Thyroid gland (tissue), 4 donors: ENCODE data around the gene FOXP1. TPM values are rescaled to one million over a fixed set of nuclear protein-coding genes. Genes with fewer than 3 reads are reported as not detected.

Experiments
- DNase-seq, 2 donors: peaks; one replicate each; pipeline ENCODE4 v3.0.0-alpha.2; 2019
- H3K27ac ChIP-seq, 3 donors: fragments of 200-600 bp; sonication (generic); 1 replicate in 2 of 3; 2 replicates in 1 of 3; pipeline ENCODE4 v1.5.1; 2016 to 2019; ENCODE audit warnings: mild to moderate bottlenecking in 1 of 3, moderate library complexity in 1 of 3
- H3K27me3 ChIP-seq: fragments of 200-600 bp; sonication (generic); one replicate; pipeline ENCODE4 v1.5.1; 2019
- H3K36me3 ChIP-seq, 2 donors: fragments of 200-600 bp; sonication (generic); one replicate each; pipeline ENCODE4 v1.5.1; 2016 to 2019
- H3K4me1 ChIP-seq, 2 donors: fragments of 200-600 bp; sonication (generic); one replicate each; pipeline ENCODE4 v1.5.1; 2017 to 2019
- H3K4me3 ChIP-seq, 3 donors: fragments of 200-600 bp; sonication (generic); replicated peaks in 1 of 3; 1 replicate in 2 of 3; 2 replicates in 1 of 3; pipeline ENCODE4 v1.5.1; 2016; ENCODE audit warnings: mild to moderate bottlenecking in 1 of 3
- H3K9me3 ChIP-seq: fragments of 200-600 bp; sonication (generic); one replicate; pipeline ENCODE4 v1.5.1; 2017
- CTCF ChIP-seq, 6 experiments: fragments of 200-600 bp in 3 of 6; fragments of 450-650 bp in 3 of 6; sonication (generic) in 3 of 6; IDR thresholded peaks; one replicate each; pipeline ENCODE4 v1.5.1; 2016 to 2019; ENCODE audit warnings: antibody characterized with exemption in 6 of 6, mild to moderate bottlenecking in 2 of 6, inconsistent platforms in 1 of 6, moderate library complexity in 1 of 6
- POLR2A ChIP-seq, 2 donors: fragments of 450-650 bp; IDR thresholded peaks; one replicate each; pipeline ENCODE4 v1.6.1; 2017; ENCODE audit warnings: antibody characterized with exemption in 2 of 2, mild to moderate bottlenecking in 2 of 2, moderate library complexity in 1 of 2
- WGBS, 2 donors: methylation state at CpG; one replicate each; pipeline ENCODE4 v1.1.5; 2017; 5-methylcytosine and 5-hydroxymethylcytosine counted together
- intact Hi-C: fragments of 100-400 bp; cut with DNase I; formaldehyde crosslinking; loops from one replicate; pipeline ENCODE4 v1.15.1; 2023
- total RNA-seq, 4 donors: library from RNA; depleted of rRNA; stranded (reverse); fragments of >200 nt; gene quantifications; one replicate each; pipeline ENCODE4 v1.2.3, GENCODE V29; 2016

Gene FOXP1
- total RNA-seq, 4 donors from 2014 or later, result 111 to 187 (median 141) TPM

GRCh38 chr3:71107926-71108325 is 475.6 kb downstream of the FOXP1 start:
- peaks cover 59 to 69% of the 10 kb centered on the region in 2 donors for H3K4me1 ChIP-seq
- no peak overlapping the region for H3K4me3 ChIP-seq
- TF ChIP-seq CTCF (IDR thresholded peaks at IDR 0.05) (no peak), POLR2A (IDR thresholded peaks at IDR 0.05) (no peak)
- H3K36me3 ChIP-seq, result peaks cover 0 to 2% of the 10 kb centered on the region in 2 donors
- DNase-seq, result peak; percentile 38 to 44
- peak overlapping the region; percentile 35 to 77 (median 51) for H3K27ac ChIP-seq
- H3K27me3 ChIP-seq, result no peaks in the 10 kb centered on the region
- intact Hi-C loops, result no loop called here
- 26 to 30% methylated on average over 3 of the region's 3 CpGs for WGBS, 2 donors
- H3K9me3 ChIP-seq, result no peaks in the 10 kb centered on the region

GRCh38 chr3:71104976-71105375 is 478.6 kb downstream of the FOXP1 start:
- H3K4me1 ChIP-seq, result peaks cover 60 to 80% of the 10 kb centered on the region in 2 donors

DNA sequence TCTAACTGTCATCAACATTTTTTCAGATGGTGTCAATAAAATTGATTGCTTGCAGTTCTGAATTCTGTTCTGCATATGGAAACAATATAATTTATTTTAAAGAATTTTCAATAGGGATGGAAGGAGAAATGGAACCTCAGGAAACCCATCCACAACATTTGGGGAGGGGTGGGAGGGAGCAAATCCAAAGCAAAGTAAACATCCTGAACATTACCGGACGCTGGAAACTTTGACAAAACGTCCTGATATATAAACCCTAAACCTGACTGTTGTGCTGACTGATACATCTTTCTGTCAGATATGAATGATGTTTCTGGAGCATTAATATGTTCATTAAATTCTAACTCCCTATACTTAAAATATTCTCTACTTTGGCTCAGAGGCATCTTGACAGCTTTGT is 479.0 kb downstream of the FOXP1 start:
- no peak for TF ChIP-seq CTCF (IDR thresholded peaks at IDR 0.05)
- TF ChIP-seq POLR2A (IDR thresholded peaks at IDR 0.05), result no peak
- intact Hi-C loops, result no loop called here

More at GRCh38 chr3:71104976-71105375, 478.6 kb downstream of the FOXP1 start:
- DNase-seq, result no peak
- no peak for TF ChIP-seq CTCF (IDR thresholded peaks at IDR 0.05)
- no peak for TF ChIP-seq POLR2A (IDR thresholded peaks at IDR 0.05)
- WGBS, 2 donors, result 95% methylated on average over 6 of the region's 6 CpGs
- Histone ChIP-seq H3K36me3 (no peaks in the 10 kb centered on the region), H3K4me3 (no peak overlapping the region), H3K9me3 (no peaks in the 10 kb centered on the region), H3K27me3 (no peaks in the 10 kb centered on the region), H3K27ac (no peak overlapping the region)
- intact Hi-C loops, result no loop called here

GRCh38 chr3:71104121-71104541 is 479.4 kb downstream of the FOXP1 start:
- DNase-seq, result no peak
- 87 to 89% methylated on average over 6 of the region's 6 CpGs for WGBS, 2 donors
- H3K27ac ChIP-seq, result peak overlapping the region in 1 of 3 donors; percentile 11
- TF ChIP-seq POLR2A (IDR thresholded peaks at IDR 0.05) (no peak), CTCF (IDR thresholded peaks at IDR 0.05) (no peak)
- no peaks in the 10 kb centered on the region for H3K9me3 ChIP-seq
- peaks cover 56 to 76% of the 10 kb centered on the region in 2 donors for H3K4me1 ChIP-seq
- H3K27me3 ChIP-seq, result no peaks in the 10 kb centered on the region
- intact Hi-C loops, result no loop called here
- H3K36me3 ChIP-seq, result no peaks in the 10 kb centered on the region
- no peak overlapping the region for H3K4me3 ChIP-seq

More for the DNA sequence above, 479.0 kb downstream of the FOXP1 start:
- Histone ChIP-seq H3K27me3 (no peaks in the 10 kb centered on the region), H3K27ac (peak overlapping the region in 1 of 3 donors; percentile 11), H3K9me3 (no peaks in the 10 kb centered on the region), H3K4me1 (peaks cover 58 to 77% of the 10 kb centered on the region in 2 donors), H3K4me3 (no peak overlapping the region), H3K36me3 (no peaks in the 10 kb centered on the region)
- no peak for DNase-seq
- WGBS, 2 donors, result 73 to 86% methylated on average over 3 of the region's 3 CpGs

DNA sequence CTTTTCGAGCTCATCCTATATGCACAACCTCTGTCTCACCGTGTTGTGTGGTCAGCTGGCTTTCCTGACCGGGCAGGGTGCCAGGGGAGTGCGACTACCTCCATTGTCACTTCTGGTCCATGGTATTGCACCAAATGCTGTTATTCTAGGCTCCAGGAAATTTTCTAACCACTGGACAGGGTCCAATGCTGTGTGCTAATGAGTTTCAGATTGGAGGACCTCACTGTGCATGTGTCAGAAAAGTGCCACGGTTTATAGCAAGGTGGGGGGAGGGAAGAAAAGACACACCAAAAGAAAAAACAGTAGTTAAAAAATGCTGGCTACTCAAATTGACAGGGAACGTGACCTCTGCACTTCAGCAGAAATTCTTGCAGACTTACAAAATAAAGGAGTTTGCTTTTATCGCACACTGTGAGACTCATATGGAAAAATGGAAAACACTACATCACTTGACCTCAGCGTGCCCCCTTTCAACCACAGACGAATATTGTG is 480.1 kb downstream of the FOXP1 start:
- no peak overlapping the region for H3K4me3 ChIP-seq
- peak; percentile 60 to 63 for DNase-seq
- no peaks in the 10 kb centered on the region for H3K36me3 ChIP-seq
- H3K9me3 ChIP-seq, result no peaks in the 10 kb centered on the region
- no peaks in the 10 kb centered on the region for H3K27me3 ChIP-seq
- intact Hi-C loops, result no loop called here
- peaks cover 55 to 73% of the 10 kb centered on the region in 2 donors for H3K4me1 ChIP-seq
- TF ChIP-seq CTCF (IDR thresholded peaks at IDR 0.05) (no peak), POLR2A (IDR thresholded peaks at IDR 0.05) (no peak)
- H3K27ac ChIP-seq, result peak overlapping the region in 1 of 3 donors; percentile 11
- WGBS, 2 donors, result 34% methylated on average over 9 of the region's 9 CpGs
